HFF-Myc (cell line): Measurements from ENCODE around the gene CELF5.
"Not testable (repeated sequence)": the region's sequence is repeated elsewhere in the genome, so short reads cannot be mapped to it uniquely, and the experiment has no call there.

ENCODE experiments used
- DNase-seq: peaks from one replicate; pipeline ENCODE4 v3.0.0-alpha.2; 2011; ENCODE audit warnings: low read depth; ENCODE audit errors: extremely low read depth
- H3K4me3 ChIP-seq: replicated peaks from 2 replicates; pipeline ENCODE4 v1.5.1; 2011; ENCODE audit warnings: low read depth, mild to moderate bottlenecking, control low read depth, low read length
- CTCF ChIP-seq: IDR thresholded peaks from 2 replicates; pipeline ENCODE4 v1.5.1; 2012; ENCODE audit warnings: mild to moderate bottlenecking, low read depth, low read length, control low read depth; ENCODE audit errors: missing control alignments

CELF5 gene

GRCh38 chr19:3187662-3188511 is 36.6 kb upstream of the CELF5 start:
- DNase-seq: no peak
- H3K4me3 ChIP-seq: peak overlapping the region; percentile 92
- no peak for TF ChIP-seq CTCF

GRCh38 chr19:3188627-3189596 is 35.5 kb upstream of the CELF5 start:
- TF ChIP-seq CTCF: no peak
- no peak overlapping the region for H3K4me3 ChIP-seq
- DNase-seq: no peak

DNA sequence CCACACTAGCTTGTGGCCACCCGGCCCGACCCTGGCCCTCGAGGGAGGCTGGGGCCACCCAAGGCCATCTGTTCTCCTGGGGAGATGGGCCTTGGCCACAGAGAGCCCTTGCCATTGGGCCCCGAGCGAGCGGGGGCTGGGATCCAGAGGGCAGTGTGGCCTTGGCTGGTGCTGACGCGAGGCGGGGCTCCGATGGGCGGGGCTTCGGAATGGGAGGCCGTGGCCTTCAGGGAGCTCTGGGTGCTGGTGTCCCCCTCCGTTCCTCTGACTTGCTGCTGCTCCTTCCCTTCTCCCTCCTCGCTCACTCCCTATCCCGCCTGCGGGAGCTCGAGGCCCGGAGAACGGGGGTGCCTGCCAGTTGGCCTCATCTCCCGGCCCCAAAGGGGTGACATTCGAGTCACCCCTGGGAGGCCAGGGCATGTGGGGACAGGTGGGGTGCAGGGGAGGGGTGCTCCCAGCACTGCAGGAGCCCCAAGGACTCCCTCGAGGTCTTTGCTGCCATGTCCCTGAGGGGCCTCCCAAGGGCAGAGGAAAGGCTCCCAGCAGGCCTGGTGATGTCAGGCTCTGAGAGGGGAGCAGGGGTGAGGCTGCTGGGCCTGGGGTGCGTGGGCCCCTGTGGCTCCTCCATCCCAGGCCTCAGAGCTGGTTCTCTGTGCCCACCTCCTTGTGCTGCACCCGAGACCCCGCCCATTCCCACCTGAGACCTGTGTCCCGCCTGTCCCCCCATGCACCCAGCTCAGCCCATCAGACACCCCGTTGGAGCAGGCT is 34.6 kb upstream of the CELF5 start:
- TF ChIP-seq CTCF: no peak
- no peak for DNase-seq
- H3K4me3 ChIP-seq: no peak overlapping the region

- no peak for DNase-seq
- TF ChIP-seq CTCF: no peak
- H3K4me3 ChIP-seq: no peak overlapping the region
Measured at GRCh38 chr19:3190470-3190770, 34.0 kb upstream of the CELF5 start.

- no peak for TF ChIP-seq CTCF
- no peak for DNase-seq
- H3K4me3 ChIP-seq: no peak overlapping the region
Measured at GRCh38 chr19:3190921-3191805, 33.3 kb upstream of the CELF5 start.

DNA sequence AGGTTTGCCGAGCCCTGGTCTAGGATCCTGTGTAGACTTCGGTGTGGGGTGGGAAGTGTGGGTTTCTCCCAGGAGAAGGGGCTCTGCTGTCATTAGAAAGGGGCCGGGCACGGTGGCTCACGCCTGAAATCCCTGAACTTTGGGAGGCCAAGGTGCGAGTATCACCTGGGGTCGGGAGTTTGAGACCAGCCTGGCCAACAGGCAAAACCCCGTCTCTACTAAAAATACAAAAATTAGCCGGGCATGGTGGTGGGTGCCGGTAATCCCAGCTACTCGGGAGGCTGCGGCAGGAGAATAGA is 32.7 kb upstream of the CELF5 start:
- H3K4me3 ChIP-seq, DNase-seq: not testable (repeated sequence)
